ENCODE measurements around the gene HTRA1.

DNA sequence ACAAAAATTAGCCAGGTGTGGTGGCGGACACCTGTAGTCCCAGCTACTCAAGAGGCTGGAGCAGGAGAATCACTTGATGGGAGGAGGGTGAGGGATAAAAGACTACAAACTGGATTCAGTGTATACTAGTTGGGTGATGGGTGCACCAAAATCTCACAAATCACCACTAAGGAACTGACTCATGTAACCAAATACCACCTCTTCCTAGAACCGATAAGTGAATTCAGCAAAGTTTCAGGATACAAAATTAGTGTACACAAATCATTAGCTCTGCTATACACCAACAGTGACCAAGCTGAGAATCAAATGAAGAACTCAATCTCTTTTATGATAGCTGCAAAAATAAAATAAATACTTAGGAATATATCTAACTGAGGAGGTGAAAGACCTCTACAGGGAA lies 76.2 kb downstream of the HTRA1 start:
- TF ChIP-seq, protein P1, sequence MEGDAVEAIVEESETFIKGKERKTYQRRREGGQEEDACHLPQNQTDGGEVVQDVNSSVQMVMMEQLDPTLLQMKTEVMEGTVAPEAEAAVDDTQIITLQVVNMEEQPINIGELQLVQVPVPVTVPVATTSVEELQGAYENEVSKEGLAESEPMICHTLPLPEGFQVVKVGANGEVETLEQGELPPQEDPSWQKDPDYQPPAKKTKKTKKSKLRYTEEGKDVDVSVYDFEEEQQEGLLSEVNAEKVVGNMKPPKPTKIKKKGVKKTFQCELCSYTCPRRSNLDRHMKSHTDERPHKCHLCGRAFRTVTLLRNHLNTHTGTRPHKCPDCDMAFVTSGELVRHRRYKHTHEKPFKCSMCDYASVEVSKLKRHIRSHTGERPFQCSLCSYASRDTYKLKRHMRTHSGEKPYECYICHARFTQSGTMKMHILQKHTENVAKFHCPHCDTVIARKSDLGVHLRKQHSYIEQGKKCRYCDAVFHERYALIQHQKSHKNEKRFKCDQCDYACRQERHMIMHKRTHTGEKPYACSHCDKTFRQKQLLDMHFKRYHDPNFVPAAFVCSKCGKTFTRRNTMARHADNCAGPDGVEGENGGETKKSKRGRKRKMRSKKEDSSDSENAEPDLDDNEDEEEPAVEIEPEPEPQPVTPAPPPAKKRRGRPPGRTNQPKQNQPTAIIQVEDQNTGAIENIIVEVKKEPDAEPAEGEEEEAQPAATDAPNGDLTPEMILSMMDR (IDR thresholded peaks at IDR 0.05) = no peak
- TF ChIP-seq POLR2A (IDR thresholded peaks at IDR 0.05) = no peak

All from thyroid gland (tissue), 4 donors.